Stimulated activated memory B cell treated with anti-CD40 and anti-IgM and Interleukin-4, amounts not matched to agents 10 μg/mL and 1 μg/mL and 100 μg/mL, for 72 hours (primary cell): ENCODE measurements around the gene TNFRSF17.

Experiments
- ATAC-seq: fragments of 150-1000 bp; cut with Tn5 transposase; 2 replicates; pipeline ENCODE4 v1.10.0; 2021
- H3K27ac Mint-ChIP-seq: one replicate; pipeline ENCODE4 v1.8.0; 2022; ENCODE audit warnings: mild to moderate bottlenecking, mixed read lengths
- H3K27me3 Mint-ChIP-seq: one replicate; pipeline ENCODE4 v1.8.0; 2022; ENCODE audit warnings: mixed read lengths
- H3K36me3 Mint-ChIP-seq: one replicate; pipeline ENCODE4 v1.8.0; 2022; ENCODE audit warnings: mixed read lengths
- H3K4me1 Mint-ChIP-seq: one replicate; pipeline ENCODE4 v1.8.0; 2022; ENCODE audit warnings: mixed read lengths
- H3K4me3 Mint-ChIP-seq: one replicate; pipeline ENCODE4 v1.8.0; 2022; ENCODE audit warnings: mild to moderate bottlenecking, moderate library complexity, mixed read lengths
- H3K9me3 Mint-ChIP-seq: one replicate; pipeline ENCODE4 v1.8.0; 2022; ENCODE audit warnings: mixed read lengths

Gene TNFRSF17

GRCh38 chr16:11986521-11987057, 21.6 kb downstream of the TNFRSF17 start:
- no peaks in the 10 kb centered on the region for H3K27me3 Mint-ChIP-seq
- no peak overlapping the region for H3K4me3 Mint-ChIP-seq
- H3K36me3 Mint-ChIP-seq = peaks cover 51% of the 10 kb centered on the region
- H3K4me1 Mint-ChIP-seq = peaks cover 75% of the 10 kb centered on the region
- no peak overlapping the region for H3K27ac Mint-ChIP-seq
- H3K9me3 Mint-ChIP-seq = no peaks in the 10 kb centered on the region
- ATAC-seq = no peak

- H3K4me1 Mint-ChIP-seq = peaks cover 79% of the 10 kb centered on the region
- no peaks in the 10 kb centered on the region for H3K9me3 Mint-ChIP-seq
- peaks cover 49% of the 10 kb centered on the region for H3K36me3 Mint-ChIP-seq
- ATAC-seq = no peak
- H3K27me3 Mint-ChIP-seq = no peaks in the 10 kb centered on the region
- H3K4me3 Mint-ChIP-seq = no peak overlapping the region
- H3K27ac Mint-ChIP-seq = no peak overlapping the region
Observed at GRCh38 chr16:11988258-11988978, 23.4 kb downstream of the TNFRSF17 start.

- Mint-ChIP-seq H3K4me3 (no peak overlapping the region), H3K9me3 (no peaks in the 10 kb centered on the region), H3K36me3 (peaks cover 26% of the 10 kb centered on the region), H3K27ac (no peak overlapping the region), H3K4me1 (peaks cover 73% of the 10 kb centered on the region), H3K27me3 (no peaks in the 10 kb centered on the region)
- ATAC-seq = no peak
Observed at GRCh38 chr16:11990702-11991390, 25.8 kb downstream of the TNFRSF17 start.

- no peaks in the 10 kb centered on the region for H3K9me3 Mint-ChIP-seq
- peaks cover 20% of the 10 kb centered on the region for H3K36me3 Mint-ChIP-seq
- no peak overlapping the region for H3K4me3 Mint-ChIP-seq
- H3K27ac Mint-ChIP-seq = no peak overlapping the region
- no peak for ATAC-seq
- H3K4me1 Mint-ChIP-seq = peaks cover 64% of the 10 kb centered on the region
- H3K27me3 Mint-ChIP-seq = no peaks in the 10 kb centered on the region
Observed at GRCh38 chr16:11992008-11992584, 27.1 kb downstream of the TNFRSF17 start.

GRCh38 chr16:11992586-11993524, 27.8 kb downstream of the TNFRSF17 start:
- H3K36me3 Mint-ChIP-seq = peaks cover 20% of the 10 kb centered on the region
- no peak overlapping the region for H3K4me3 Mint-ChIP-seq
- H3K27me3 Mint-ChIP-seq = no peaks in the 10 kb centered on the region
- no peak for ATAC-seq
- H3K9me3 Mint-ChIP-seq = no peaks in the 10 kb centered on the region
- peaks cover 64% of the 10 kb centered on the region for H3K4me1 Mint-ChIP-seq
- no peak overlapping the region for H3K27ac Mint-ChIP-seq

- H3K4me3 Mint-ChIP-seq = no peak overlapping the region
- H3K27me3 Mint-ChIP-seq = no peaks in the 10 kb centered on the region
- ATAC-seq = peak; percentile 55
- peaks cover 28% of the 10 kb centered on the region for H3K36me3 Mint-ChIP-seq
- H3K9me3 Mint-ChIP-seq = no peaks in the 10 kb centered on the region
- H3K27ac Mint-ChIP-seq = peak overlapping the region; percentile 53
- H3K4me1 Mint-ChIP-seq = peaks cover 70% of the 10 kb centered on the region
Observed at GRCh38 chr16:11994143-11995119, 29.4 kb downstream of the TNFRSF17 start.

- Mint-ChIP-seq H3K27ac (peak overlapping the region; percentile 17), H3K4me1 (peaks cover 53% of the 10 kb centered on the region), H3K4me3 (no peak overlapping the region), H3K27me3 (no peaks in the 10 kb centered on the region), H3K36me3 (peaks cover 33% of the 10 kb centered on the region), H3K9me3 (no peaks in the 10 kb centered on the region)
- ATAC-seq = no peak
Observed at GRCh38 chr16:11996433-11997330, 31.7 kb downstream of the TNFRSF17 start.

DNA sequence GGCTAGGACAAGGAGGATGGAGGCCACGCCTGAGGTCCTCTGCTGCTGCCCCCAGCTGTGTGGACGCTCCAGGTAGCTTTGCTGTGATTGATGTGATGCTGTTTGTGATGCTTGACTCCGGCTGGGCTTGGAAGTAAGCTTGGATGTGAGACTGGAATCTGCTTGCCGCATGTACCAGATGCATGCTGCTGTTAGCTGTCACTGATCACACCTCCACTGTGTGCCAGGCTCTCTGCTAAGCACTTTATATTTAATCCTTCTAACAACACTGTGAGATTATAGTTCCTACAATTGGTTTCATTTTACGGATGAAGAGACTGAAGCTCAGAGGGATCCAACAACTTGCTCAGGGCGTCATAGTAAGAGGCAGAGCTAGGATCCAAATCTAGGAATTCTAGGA, 35.0 kb downstream of the TNFRSF17 start:
- no peak overlapping the region for H3K4me3 Mint-ChIP-seq
- no peak for ATAC-seq
- no peaks in the 10 kb centered on the region for H3K27me3 Mint-ChIP-seq
- H3K27ac Mint-ChIP-seq = no peak overlapping the region
- H3K9me3 Mint-ChIP-seq = no peaks in the 10 kb centered on the region
- H3K36me3 Mint-ChIP-seq = peaks cover 48% of the 10 kb centered on the region
- peaks cover 26% of the 10 kb centered on the region for H3K4me1 Mint-ChIP-seq

GRCh38 chr16:12002447-12003006, 37.5 kb downstream of the TNFRSF17 start:
- no peak for ATAC-seq
- Mint-ChIP-seq H3K36me3 (peaks cover 57% of the 10 kb centered on the region), H3K27me3 (no peaks in the 10 kb centered on the region), H3K27ac (no peak overlapping the region), H3K4me3 (no peak overlapping the region), H3K9me3 (no peaks in the 10 kb centered on the region), H3K4me1 (peaks cover 15% of the 10 kb centered on the region)

DNA sequence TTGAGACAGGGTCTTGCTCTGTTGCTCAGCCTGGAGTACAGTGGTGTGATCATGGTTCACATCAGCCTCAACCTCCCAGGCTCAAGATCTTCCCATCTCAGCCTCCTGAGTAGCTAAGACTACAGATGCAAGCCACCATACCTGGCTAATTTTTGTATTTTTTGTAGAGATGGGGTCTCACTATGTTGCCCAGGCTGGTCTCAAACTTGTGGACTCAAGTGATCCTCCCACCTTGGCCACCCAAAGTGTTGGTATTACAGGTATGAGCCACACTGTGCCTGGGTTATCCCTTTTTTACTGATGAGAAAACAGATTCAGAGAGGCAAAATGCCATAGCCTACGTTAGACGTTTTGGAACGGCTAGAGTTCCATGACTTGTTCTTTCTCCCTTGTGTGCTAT, 41.6 kb downstream of the TNFRSF17 start:
- ATAC-seq = no peak
- H3K4me3 Mint-ChIP-seq = no peak overlapping the region
- peaks cover 21% of the 10 kb centered on the region for H3K4me1 Mint-ChIP-seq
- H3K9me3 Mint-ChIP-seq = no peaks in the 10 kb centered on the region
- no peaks in the 10 kb centered on the region for H3K27me3 Mint-ChIP-seq
- H3K27ac Mint-ChIP-seq = no peak overlapping the region
- peaks cover 49% of the 10 kb centered on the region for H3K36me3 Mint-ChIP-seq

GRCh38 chr16:12009462-12009861, 44.5 kb downstream of the TNFRSF17 start:
- Mint-ChIP-seq H3K36me3 (peaks cover 54% of the 10 kb centered on the region), H3K4me3 (no peak overlapping the region), H3K27ac (peak overlapping the region; percentile 48), H3K9me3 (no peaks in the 10 kb centered on the region), H3K4me1 (peaks cover 34% of the 10 kb centered on the region), H3K27me3 (no peaks in the 10 kb centered on the region)
- no peak for ATAC-seq

- Mint-ChIP-seq H3K27me3 (no peaks in the 10 kb centered on the region), H3K27ac (peak overlapping the region; percentile 85), H3K4me1 (peaks cover 34% of the 10 kb centered on the region), H3K9me3 (no peaks in the 10 kb centered on the region), H3K4me3 (no peak overlapping the region), H3K36me3 (peaks cover 54% of the 10 kb centered on the region)
- no peak for ATAC-seq
Observed at GRCh38 chr16:12009922-12010321, 44.9 kb downstream of the TNFRSF17 start.
